Natural killer cell (primary cell): ENCODE results near the gene TMEM132D. TPM values are rescaled to one million over a fixed set of nuclear protein-coding genes. Genes with fewer than 3 reads are reported as not detected.

Experiments used
- ATAC-seq, 3 donors: fragments of 150-1000 bp in 2 of 3; fragments of 200-7000 bp in 1 of 3; cut with Tn5 transposase; 1 replicate in 1 of 3; 2 replicates in 2 of 3; pipeline ENCODE4 v1.10.0; 2021; ENCODE audit warnings: mild to moderate bottlenecking in 2 of 3, moderate library complexity in 2 of 3
- DNase-seq, 2 donors: peaks; one replicate each; pipeline versions ENCODE4 v3.0.0 to v3.0.0-alpha.2; 2013 to 2021; ENCODE audit warnings: mixed read lengths in 1 of 2
- H3K27ac ChIP-seq: one replicate; pipeline ENCODE4 v1.5.1; 2013; ENCODE audit warnings: mild to moderate bottlenecking, low read length
- H3K27me3 ChIP-seq: one replicate; pipeline ENCODE4 v1.6.1; 2013; ENCODE audit warnings: low read length; ENCODE audit not compliant: control insufficient read depth, insufficient read depth
- H3K36me3 ChIP-seq: one replicate; pipeline ENCODE4 v1.6.1; 2013; ENCODE audit warnings: low read length; ENCODE audit not compliant: control insufficient read depth, insufficient read depth
- H3K4me1 ChIP-seq: one replicate; pipeline ENCODE4 v1.6.1; 2013; ENCODE audit warnings: low read length; ENCODE audit not compliant: control insufficient read depth, insufficient read depth
- H3K4me3 ChIP-seq: one replicate; pipeline ENCODE4 v1.5.1; 2013; ENCODE audit warnings: low read length
- H3K9me3 ChIP-seq: one replicate; pipeline ENCODE4 v1.6.1; 2013; ENCODE audit warnings: low read length; ENCODE audit not compliant: control insufficient read depth, insufficient read depth
- H3K27ac Mint-ChIP-seq, 2 donors: one replicate each; pipeline ENCODE4 v1.8.0; 2022; ENCODE audit warnings: mild to moderate bottlenecking in 2 of 2, mixed read lengths in 2 of 2, moderate library complexity in 1 of 2
- H3K27me3 Mint-ChIP-seq, 2 donors: one replicate each; pipeline ENCODE4 v1.8.0; 2022; ENCODE audit warnings: low read depth in 2 of 2, mixed read lengths in 2 of 2
- H3K36me3 Mint-ChIP-seq: one replicate; pipeline ENCODE4 v1.8.0; 2022; ENCODE audit warnings: mixed read lengths
- H3K4me1 Mint-ChIP-seq, 2 donors: one replicate each; pipeline ENCODE4 v1.8.0; 2022; ENCODE audit warnings: mixed read lengths in 2 of 2
- H3K4me3 Mint-ChIP-seq: one replicate; pipeline ENCODE4 v1.8.0; 2022; ENCODE audit warnings: mild to moderate bottlenecking, moderate library complexity, mixed read lengths
- H3K9me3 Mint-ChIP-seq, 2 donors: one replicate each; pipeline ENCODE4 v1.8.0; 2022; ENCODE audit warnings: mixed read lengths in 2 of 2
- WGBS: methylation state at CpG from one replicate; pipeline ENCODE4 v1.1.7; 2013; ENCODE audit warnings: missing lambda C conversion rate; ENCODE audit not compliant: insufficient coverage; 5-methylcytosine and 5-hydroxymethylcytosine counted together
- intact Hi-C: fragments of 100-400 bp; cut with micrococcal nuclease; formaldehyde crosslinking; loops from one replicate; pipeline ENCODE4 v1.14.2; 2022
- total RNA-seq, 4 donors: library from RNA; stranded (reverse); fragments of 120-200 nt in 1 of 4; gene quantifications; one replicate each; pipeline versions ENCODE4 v1.2.3 to v1.2.4, GENCODE V29; 2013 to 2022
- TF ChIP-seq, protein P1 (sequence below): fragments of 200-600 bp; IDR thresholded peaks from one replicate; pipeline ENCODE4 v1.8.0; 2022; ENCODE audit warnings: antibody characterized with exemption

Gene TMEM132D
- total RNA-seq, 3 donors from 2014 or later (not counting 1 experiment from before 2014, with no cell fraction given): not detected

GRCh38 chr12:129871991-129872972 is 31.5 kb downstream of the TMEM132D start:
- no peaks in the 10 kb centered on the region for H3K36me3 ChIP-seq
- H3K4me1 ChIP-seq: no peaks in the 10 kb centered on the region
- H3K27ac Mint-ChIP-seq: no peak overlapping the region
- H3K4me3 ChIP-seq: no peak overlapping the region
- ATAC-seq (no peak), DNase-seq (no peak)
- H3K4me1 Mint-ChIP-seq: no peaks in the 10 kb centered on the region
- H3K27me3 ChIP-seq: no peaks in the 10 kb centered on the region
- intact Hi-C loops: no loop called here
- H3K9me3 Mint-ChIP-seq: peaks cover 0 to 4% of the 10 kb centered on the region in 2 donors
- H3K9me3 ChIP-seq: no peaks in the 10 kb centered on the region
- no peaks in the 10 kb centered on the region for H3K36me3 Mint-ChIP-seq
- WGBS: 42% methylated on average over 18 of the region's 19 CpGs
- TF ChIP-seq, protein P1, sequence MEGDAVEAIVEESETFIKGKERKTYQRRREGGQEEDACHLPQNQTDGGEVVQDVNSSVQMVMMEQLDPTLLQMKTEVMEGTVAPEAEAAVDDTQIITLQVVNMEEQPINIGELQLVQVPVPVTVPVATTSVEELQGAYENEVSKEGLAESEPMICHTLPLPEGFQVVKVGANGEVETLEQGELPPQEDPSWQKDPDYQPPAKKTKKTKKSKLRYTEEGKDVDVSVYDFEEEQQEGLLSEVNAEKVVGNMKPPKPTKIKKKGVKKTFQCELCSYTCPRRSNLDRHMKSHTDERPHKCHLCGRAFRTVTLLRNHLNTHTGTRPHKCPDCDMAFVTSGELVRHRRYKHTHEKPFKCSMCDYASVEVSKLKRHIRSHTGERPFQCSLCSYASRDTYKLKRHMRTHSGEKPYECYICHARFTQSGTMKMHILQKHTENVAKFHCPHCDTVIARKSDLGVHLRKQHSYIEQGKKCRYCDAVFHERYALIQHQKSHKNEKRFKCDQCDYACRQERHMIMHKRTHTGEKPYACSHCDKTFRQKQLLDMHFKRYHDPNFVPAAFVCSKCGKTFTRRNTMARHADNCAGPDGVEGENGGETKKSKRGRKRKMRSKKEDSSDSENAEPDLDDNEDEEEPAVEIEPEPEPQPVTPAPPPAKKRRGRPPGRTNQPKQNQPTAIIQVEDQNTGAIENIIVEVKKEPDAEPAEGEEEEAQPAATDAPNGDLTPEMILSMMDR: no peak
- no peak overlapping the region for H3K27ac ChIP-seq
- no peak overlapping the region for H3K4me3 Mint-ChIP-seq
- H3K27me3 Mint-ChIP-seq: peaks cover 15 to 18% of the 10 kb centered on the region in 2 donors

DNA sequence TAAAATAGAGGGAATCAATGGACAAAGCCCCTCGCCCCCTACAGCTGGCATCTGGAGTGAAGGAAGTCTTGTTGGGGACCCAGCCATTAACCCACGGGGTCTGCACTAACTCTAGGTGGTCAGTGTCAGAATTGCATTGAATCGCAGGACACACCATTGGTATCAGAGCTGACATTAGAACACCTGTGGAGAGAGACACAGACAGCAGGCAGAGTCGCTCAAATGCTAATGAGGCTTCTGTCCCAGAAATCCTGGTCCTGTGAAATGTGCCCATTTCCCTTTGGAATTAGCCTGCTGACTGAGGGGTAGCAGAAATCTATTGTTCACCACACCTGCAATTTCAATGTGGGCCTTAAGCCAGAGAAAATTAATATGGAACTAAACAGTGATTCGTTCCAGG is 33.0 kb downstream of the TMEM132D start:
- ATAC-seq (no peak), DNase-seq (no peak)
- H3K9me3 Mint-ChIP-seq: no peaks in the 10 kb centered on the region
- WGBS: 70% methylated on average over 5 of the region's 5 CpGs
- H3K27me3 ChIP-seq: no peaks in the 10 kb centered on the region
- no peaks in the 10 kb centered on the region for H3K36me3 Mint-ChIP-seq
- H3K4me3 ChIP-seq: no peak overlapping the region
- no peaks in the 10 kb centered on the region for H3K4me1 Mint-ChIP-seq
- intact Hi-C loops: no loop called here
- H3K9me3 ChIP-seq: no peaks in the 10 kb centered on the region
- H3K4me1 ChIP-seq: no peaks in the 10 kb centered on the region
- no peak overlapping the region for H3K27ac Mint-ChIP-seq
- H3K27ac ChIP-seq: no peak overlapping the region
- H3K36me3 ChIP-seq: no peaks in the 10 kb centered on the region
- no peak overlapping the region for H3K4me3 Mint-ChIP-seq
- H3K27me3 Mint-ChIP-seq: peaks cover 12 to 18% of the 10 kb centered on the region in 2 donors
- TF ChIP-seq, protein P1: no peak

DNA sequence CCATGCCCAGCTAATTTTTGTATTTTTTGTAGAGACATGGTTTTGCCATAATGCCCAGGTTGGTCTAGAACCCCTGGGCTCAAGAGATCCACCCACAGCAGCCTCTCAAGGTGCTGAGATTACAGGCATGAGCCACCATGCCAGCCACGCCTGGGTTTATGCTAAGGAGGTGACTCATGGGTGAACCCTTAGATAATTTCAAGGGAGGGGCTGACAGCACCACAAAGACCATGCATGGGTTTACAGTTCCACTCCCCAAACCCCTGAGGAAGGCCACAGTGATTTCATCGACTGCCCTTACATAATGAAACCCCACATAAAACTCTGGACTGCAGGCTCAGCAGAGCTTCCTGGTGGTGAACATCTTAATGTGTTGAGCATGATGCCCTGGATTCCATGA is 33.7 kb downstream of the TMEM132D start:
- Histone ChIP-seq H3K4me1 (no peaks in the 10 kb centered on the region), H3K9me3 (peaks cover under 1% of the 10 kb centered on the region), H3K27ac (no peak overlapping the region), H3K36me3 (no peaks in the 10 kb centered on the region), H3K27me3 (no peaks in the 10 kb centered on the region), H3K4me3 (no peak overlapping the region)
- Mint-ChIP-seq H3K4me3 (no peak overlapping the region), H3K27ac (no peak overlapping the region), H3K9me3 (no peaks in the 10 kb centered on the region), H3K4me1 (no peaks in the 10 kb centered on the region), H3K36me3 (no peaks in the 10 kb centered on the region), H3K27me3 (peaks cover 9 to 18% of the 10 kb centered on the region in 2 donors)
- TF ChIP-seq, protein P1: no peak
- WGBS: 72% methylated on average over 2 of the region's 2 CpGs
- intact Hi-C loops: no loop called here
- DNase-seq: no peak
- no peak for ATAC-seq
